Muscle layer of duodenum (tissue), 2 donors: ENCODE results near the gene FOXK2.

Experiments
- H3K27ac ChIP-seq: one replicate; pipeline ENCODE4 v1.7.0; 2013; ENCODE audit warnings: mild to moderate bottlenecking, low read length
- H3K27me3 ChIP-seq: one replicate; pipeline ENCODE4 v1.7.0; 2013; ENCODE audit warnings: low read depth, mild to moderate bottlenecking, control low read depth, low read length
- H3K36me3 ChIP-seq, 2 donors: one replicate each; pipeline ENCODE4 v1.7.0; 2013; ENCODE audit warnings: low read length in 2 of 2, control low read depth in 1 of 2, mild to moderate bottlenecking in 1 of 2; ENCODE audit not compliant: insufficient read depth in 2 of 2, control insufficient read depth in 1 of 2
- H3K4me1 ChIP-seq, 2 donors: one replicate each; pipeline ENCODE4 v1.7.0; 2013; ENCODE audit warnings: low read length in 2 of 2, mild to moderate bottlenecking in 2 of 2, control low read depth in 1 of 2, moderate library complexity in 1 of 2; ENCODE audit not compliant: insufficient read depth in 2 of 2, control insufficient read depth in 1 of 2
- H3K4me3 ChIP-seq, 2 donors: one replicate each; pipeline ENCODE4 v1.7.0; 2013; ENCODE audit warnings: low read length in 2 of 2, low read depth in 1 of 2, mild to moderate bottlenecking in 1 of 2
- H3K9me3 ChIP-seq, 2 donors: one replicate each; pipeline ENCODE4 v1.7.0; 2013; ENCODE audit warnings: low read length in 2 of 2, control low read depth in 1 of 2, mild to moderate bottlenecking in 1 of 2; ENCODE audit not compliant: control insufficient read depth in 1 of 2
- donor health status: healthy.

Gene FOXK2

GRCh38 chr17:82648742-82649331 lies 129.3 kb downstream of the FOXK2 start:
- H3K9me3 ChIP-seq: no peaks in the 10 kb centered on the region
- H3K27ac ChIP-seq: no peak overlapping the region
- peak overlapping the region in 1 of 2 donors; percentile 38 for H3K4me3 ChIP-seq

GRCh38 chr17:82649501-82650261 lies 130.1 kb downstream of the FOXK2 start:
- Histone ChIP-seq H3K27ac (no peak overlapping the region), H3K4me1 (peaks cover 0 to 22% of the 10 kb centered on the region in 2 donors)

More at GRCh38 chr17:82648742-82649331, 129.3 kb downstream of the FOXK2 start:
- peaks cover 0 to 18% of the 10 kb centered on the region in 2 donors for H3K4me1 ChIP-seq
- H3K36me3 ChIP-seq: peaks cover 0 to 5% of the 10 kb centered on the region in 2 donors
- no peaks in the 10 kb centered on the region for H3K27me3 ChIP-seq

GRCh38 chr17:82650723-82651122 lies 131.2 kb downstream of the FOXK2 start:
- H3K4me1 ChIP-seq: peaks cover 0 to 22% of the 10 kb centered on the region in 2 donors
- no peaks in the 10 kb centered on the region for H3K36me3 ChIP-seq
- H3K4me3 ChIP-seq: no peak overlapping the region
- H3K27me3 ChIP-seq: no peaks in the 10 kb centered on the region
- no peak overlapping the region for H3K27ac ChIP-seq
- no peaks in the 10 kb centered on the region for H3K9me3 ChIP-seq

More at GRCh38 chr17:82649501-82650261, 130.1 kb downstream of the FOXK2 start:
- Histone ChIP-seq H3K36me3 (no peaks in the 10 kb centered on the region), H3K27me3 (no peaks in the 10 kb centered on the region), H3K4me3 (no peak overlapping the region), H3K9me3 (no peaks in the 10 kb centered on the region)

- Histone ChIP-seq H3K4me1 (peaks cover 0 to 6% of the 10 kb centered on the region in 2 donors), H3K4me3 (no peak overlapping the region), H3K9me3 (no peaks in the 10 kb centered on the region), H3K27me3 (no peaks in the 10 kb centered on the region), H3K36me3 (peaks cover 0 to 25% of the 10 kb centered on the region in 2 donors), H3K27ac (no peak overlapping the region)
These were observed 134.4 kb downstream of the FOXK2 start for GRCh38 chr17:82653651-82654528.
